ENCODE data around the gene KCNK7.

KCNK7 gene

GRCh38 chr11:65554842-65555430 is 40.7 kb downstream of the KCNK7 start:
- no peaks in the 10 kb centered on the region for H3K9me3 ChIP-seq
- H3K36me3 ChIP-seq = no peaks in the 10 kb centered on the region; the same call in 1 of the 2 replicates
- no peak overlapping the region for H3K4me3 ChIP-seq (ENCODE audit: low read depth, low read length)
- H3K4me1 ChIP-seq = peaks cover 11% of the 10 kb centered on the region
- TF ChIP-seq, protein P1, sequence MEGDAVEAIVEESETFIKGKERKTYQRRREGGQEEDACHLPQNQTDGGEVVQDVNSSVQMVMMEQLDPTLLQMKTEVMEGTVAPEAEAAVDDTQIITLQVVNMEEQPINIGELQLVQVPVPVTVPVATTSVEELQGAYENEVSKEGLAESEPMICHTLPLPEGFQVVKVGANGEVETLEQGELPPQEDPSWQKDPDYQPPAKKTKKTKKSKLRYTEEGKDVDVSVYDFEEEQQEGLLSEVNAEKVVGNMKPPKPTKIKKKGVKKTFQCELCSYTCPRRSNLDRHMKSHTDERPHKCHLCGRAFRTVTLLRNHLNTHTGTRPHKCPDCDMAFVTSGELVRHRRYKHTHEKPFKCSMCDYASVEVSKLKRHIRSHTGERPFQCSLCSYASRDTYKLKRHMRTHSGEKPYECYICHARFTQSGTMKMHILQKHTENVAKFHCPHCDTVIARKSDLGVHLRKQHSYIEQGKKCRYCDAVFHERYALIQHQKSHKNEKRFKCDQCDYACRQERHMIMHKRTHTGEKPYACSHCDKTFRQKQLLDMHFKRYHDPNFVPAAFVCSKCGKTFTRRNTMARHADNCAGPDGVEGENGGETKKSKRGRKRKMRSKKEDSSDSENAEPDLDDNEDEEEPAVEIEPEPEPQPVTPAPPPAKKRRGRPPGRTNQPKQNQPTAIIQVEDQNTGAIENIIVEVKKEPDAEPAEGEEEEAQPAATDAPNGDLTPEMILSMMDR (IDR thresholded peaks at IDR 0.05; ENCODE audit: low read depth, low read length) = no peak
- H3K27me3 ChIP-seq = no peaks in the 10 kb centered on the region
- DNase-seq = no peak

GRCh38 chr11:65554057-65554818 is 41.4 kb downstream of the KCNK7 start:
- Histone ChIP-seq H3K36me3 (no peaks in the 10 kb centered on the region; the same call in 1 of the 2 replicates), H3K4me3 (ENCODE audit: low read depth, low read length) (no peak overlapping the region), H3K4me1 (peaks cover 7% of the 10 kb centered on the region), H3K27me3 (no peaks in the 10 kb centered on the region), H3K9me3 (no peaks in the 10 kb centered on the region)
- DNase-seq = no peak
- TF ChIP-seq, protein P1 (IDR thresholded peaks at IDR 0.05; ENCODE audit: low read depth, low read length) = no peak

DNA sequence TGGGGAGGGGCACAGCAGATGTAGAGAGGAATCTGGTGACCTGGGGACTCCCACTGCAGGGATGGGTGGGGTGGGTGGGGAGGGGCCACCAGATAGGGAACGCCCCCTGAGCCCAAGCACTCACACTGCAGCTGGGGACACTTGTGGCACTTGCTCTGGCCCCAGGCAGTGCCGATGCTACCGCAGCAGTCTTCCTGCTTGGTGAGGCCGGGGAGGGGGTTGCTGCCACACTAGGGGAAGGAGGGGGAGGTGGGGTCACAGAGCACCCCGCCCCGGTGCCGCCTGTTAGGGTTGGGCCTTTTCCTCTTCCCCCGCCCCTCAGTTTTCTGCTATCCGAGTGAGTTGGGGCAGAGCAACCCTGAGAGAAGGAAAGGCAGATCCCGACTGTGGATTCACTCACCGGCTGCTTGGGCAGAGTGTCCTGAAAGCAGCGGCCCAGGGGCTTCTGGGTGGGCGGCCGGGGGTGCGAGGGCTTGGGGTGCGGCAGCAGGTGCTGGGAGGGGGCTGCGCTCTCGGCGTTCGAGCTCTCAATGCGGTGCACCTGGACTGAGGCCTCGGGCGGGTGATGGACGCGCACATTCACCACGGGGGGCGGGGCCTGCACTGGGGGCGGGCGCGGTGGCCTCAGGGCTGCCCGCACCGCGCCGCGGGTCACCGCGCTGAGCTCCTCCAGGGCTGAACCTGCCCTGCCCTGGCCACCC is 42.1 kb downstream of the KCNK7 start:
- DNase-seq = peak; percentile 44
- Histone ChIP-seq H3K4me3 (ENCODE audit: low read depth, low read length) (no peak overlapping the region), H3K4me1 (peaks cover 7% of the 10 kb centered on the region), H3K27me3 (no peaks in the 10 kb centered on the region), H3K36me3 (no peaks in the 10 kb centered on the region; the same call in 1 of the 2 replicates), H3K9me3 (no peaks in the 10 kb centered on the region)
- TF ChIP-seq, protein P1 (IDR thresholded peaks at IDR 0.05; ENCODE audit: low read depth, low read length) = no peak

DNA sequence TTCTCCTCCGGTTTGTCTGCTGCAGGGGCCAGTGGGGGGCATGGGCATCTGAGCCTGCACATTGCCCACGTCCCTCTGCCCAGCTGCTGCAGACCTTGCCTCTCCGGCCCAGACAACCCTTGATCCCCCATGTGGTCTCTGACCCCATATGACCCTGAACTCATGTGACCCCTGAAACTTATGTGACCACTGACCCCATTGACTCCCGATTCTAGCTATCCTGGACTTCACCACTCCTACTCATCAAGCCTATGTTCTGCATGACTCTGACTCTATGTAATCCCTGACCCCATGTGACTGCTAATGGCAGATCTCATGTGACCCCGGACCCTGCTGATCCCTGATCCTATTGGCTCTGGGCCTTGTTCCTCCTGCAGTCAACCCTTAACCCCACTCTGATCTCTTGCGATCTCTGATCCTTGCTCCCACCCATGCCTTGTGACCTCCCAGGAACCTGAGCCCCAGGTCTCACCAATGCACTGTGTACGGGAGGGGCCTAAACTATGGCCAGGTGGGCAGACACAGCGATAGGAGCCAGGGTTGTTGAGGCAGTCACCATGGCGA is 43.1 kb downstream of the KCNK7 start:
- H3K27me3 ChIP-seq = no peaks in the 10 kb centered on the region
- no peaks in the 10 kb centered on the region; the same call in 1 of the 2 replicates for H3K36me3 ChIP-seq
- DNase-seq = no peak
- peaks cover 7% of the 10 kb centered on the region for H3K4me1 ChIP-seq
- TF ChIP-seq, protein P1 (IDR thresholded peaks at IDR 0.05; ENCODE audit: low read depth, low read length) = no peak
- H3K9me3 ChIP-seq = no peaks in the 10 kb centered on the region
- H3K4me3 ChIP-seq (ENCODE audit: low read depth, low read length) = no peak overlapping the region

DNA sequence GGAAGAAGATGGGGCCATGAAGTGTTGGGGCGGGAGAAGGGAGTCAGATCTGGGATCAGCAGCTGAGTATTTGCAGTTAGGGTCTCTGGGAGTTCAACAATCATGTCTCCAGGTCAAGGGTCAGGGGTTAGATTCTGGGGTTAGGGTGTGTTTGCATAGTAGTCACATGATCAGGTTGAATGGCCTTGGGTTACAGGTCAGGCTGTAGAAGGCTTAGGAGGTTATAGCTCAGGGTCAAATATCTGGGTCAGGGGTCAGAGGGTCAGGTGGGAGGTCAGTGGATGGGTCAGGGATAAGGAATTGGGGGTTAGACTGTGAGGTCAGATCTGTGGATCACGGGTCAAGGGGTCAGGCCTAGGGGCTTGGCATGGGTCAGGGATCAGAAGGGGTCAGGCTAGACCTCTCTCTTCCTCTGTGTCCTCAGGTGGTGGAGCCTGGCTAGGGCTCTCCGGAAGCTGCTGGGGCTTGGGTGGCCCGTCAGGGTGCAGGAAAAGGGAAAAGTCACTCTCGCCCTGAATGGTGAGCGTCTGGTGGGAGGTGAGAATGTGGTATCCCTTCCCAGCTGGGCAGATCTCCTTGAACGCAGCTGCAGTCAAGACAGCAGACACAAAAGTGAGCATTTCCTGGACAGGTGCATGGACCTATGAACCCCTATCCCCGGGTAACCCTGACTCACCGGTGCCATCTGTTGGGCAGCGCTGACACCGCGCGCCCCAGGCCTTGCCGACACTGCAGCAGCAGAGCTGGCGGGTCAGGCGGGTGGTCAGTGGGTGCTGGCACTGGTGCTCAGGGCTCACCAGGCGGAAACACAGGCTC is 43.8 kb downstream of the KCNK7 start:
- TF ChIP-seq, protein P1 (IDR thresholded peaks at IDR 0.05; ENCODE audit: low read depth, low read length) = peak; percentile 50
- Histone ChIP-seq H3K36me3 (no peaks in the 10 kb centered on the region; the same call in 1 of the 2 replicates), H3K9me3 (no peaks in the 10 kb centered on the region), H3K4me1 (peaks cover 7% of the 10 kb centered on the region), H3K4me3 (ENCODE audit: low read depth, low read length) (no peak overlapping the region), H3K27me3 (no peaks in the 10 kb centered on the region)
- peak; percentile 58 for DNase-seq
